HEK293 (cell line): ENCODE results near the gene RHBDF1.
A peak's percentile ranks its signal among the peaks of the same experiment; 100 is the strongest.

ENCODE experiments used
- CTCF ChIA-PET: fragments of 350-600 bp; formaldehyde crosslinking; extraction: SDS; loops from one replicate; lab custom pipeline; 2021; ENCODE audit warnings: antibody characterized with exemption; lab: Yijun Ruan, JAX
- POLR2A ChIA-PET: fragments of 300-600 bp; formaldehyde crosslinking; extraction: SDS; loops from one replicate; lab custom pipeline; 2020; ENCODE audit warnings: antibody characterized with exemption, inconsistent platforms; lab: Yijun Ruan, JAX
- H3K27ac ChIP-seq: fragments of 200-500 bp; sonication (Bioruptor generic); 2 replicates; pipeline ENCODE4 v1.5.1; 2014; ENCODE audit warnings: low read depth, low read length, control low read depth, inconsistent platforms; ENCODE audit errors: extremely low read depth
- H3K36me3 ChIP-seq, 2 experiments: fragments of 200-500 bp in 1 of 2; sonication (Bioruptor generic) in 1 of 2; 1 replicate in 1 of 2; 2 replicates in 1 of 2; pipeline ENCODE4 v1.5.1; 2014 to 2017; ENCODE audit warnings: inconsistent platforms in 2 of 2, low read length in 2 of 2; ENCODE audit not compliant: control insufficient read depth in 2 of 2, insufficient read depth in 1 of 2
- H3K4me1 ChIP-seq: fragments of 200-500 bp; sonication (Bioruptor generic); 2 replicates; pipeline ENCODE4 v1.5.1; 2014; ENCODE audit warnings: mild to moderate bottlenecking, low read length, inconsistent platforms; ENCODE audit not compliant: control insufficient read depth, insufficient read depth
- H3K4me3 ChIP-seq: 2 replicates; pipeline ENCODE4 v1.5.1; 2011; ENCODE audit warnings: low read depth, mild to moderate bottlenecking, control low read depth, low read length, moderate library complexity
- H3K9me3 ChIP-seq: fragments of 200-500 bp; sonication (Bioruptor generic); 2 replicates; pipeline ENCODE4 v1.5.1; 2014; ENCODE audit warnings: low read depth, low read length, inconsistent platforms; ENCODE audit not compliant: control insufficient read depth, insufficient read depth
- GLI2 ChIP-seq: fragments of 450-650 bp; formaldehyde crosslinking; IDR thresholded peaks from 2 replicates; pipeline ENCODE4; 2017; ENCODE audit warnings: missing biosample characterization, missing genetic modification characterization, low read depth, borderline replicate concordance
- HOXD13 ChIP-seq: sonication (generic); formaldehyde crosslinking; IDR thresholded peaks from 2 replicates; pipeline ENCODE4 v1.8.0; 2022; ENCODE audit warnings: missing genetic modification reagents, borderline replicate concordance
- SP3 ChIP-seq: fragments of 450-650 bp; formaldehyde crosslinking; IDR thresholded peaks from 2 replicates; pipeline ENCODE4 v1.5.1; 2016; ENCODE audit warnings: missing biosample characterization, missing genetic modification characterization
- ZFP41 ChIP-seq: fragments of 450-650 bp; formaldehyde crosslinking; IDR thresholded peaks from 2 replicates; pipeline ENCODE4 v1.5.1; 2016; ENCODE audit warnings: missing biosample characterization, missing genetic modification characterization, borderline replicate concordance
- ZIC2 ChIP-seq: fragments of 450-650 bp; formaldehyde crosslinking; IDR thresholded peaks from 2 replicates; pipeline ENCODE4 v1.5.1; 2016; ENCODE audit warnings: missing biosample characterization, missing genetic modification characterization
- ZNF121 ChIP-seq: fragments of 450-650 bp; formaldehyde crosslinking; IDR thresholded peaks from 2 replicates; pipeline ENCODE4 v1.5.1; 2016; ENCODE audit warnings: missing biosample characterization, missing genetic modification characterization
- ZNF223 ChIP-seq: fragments of 450-650 bp; formaldehyde crosslinking; IDR thresholded peaks from 2 replicates; pipeline ENCODE4 v1.5.1; 2016; ENCODE audit warnings: missing biosample characterization, missing genetic modification characterization
- ZNF302 ChIP-seq: fragments of 450-650 bp; formaldehyde crosslinking; IDR thresholded peaks from 2 replicates; pipeline ENCODE4 v1.5.1; 2016; ENCODE audit warnings: missing biosample characterization, missing genetic modification characterization, low read depth
- ZNF391 ChIP-seq: fragments of 450-650 bp; formaldehyde crosslinking; IDR thresholded peaks from 2 replicates; pipeline ENCODE4 v1.5.1; 2016; ENCODE audit warnings: low read depth, missing biosample characterization, missing genetic modification characterization, borderline replicate concordance
- ZNF521 ChIP-seq: fragments of 450-650 bp; formaldehyde crosslinking; IDR thresholded peaks from 2 replicates; pipeline ENCODE4 v1.5.1; 2017; ENCODE audit warnings: missing biosample characterization, mild to moderate bottlenecking, missing genetic modification characterization
- ZNF785 ChIP-seq: fragments of 450-650 bp; formaldehyde crosslinking; IDR thresholded peaks from 2 replicates; pipeline ENCODE4 v1.5.1; 2016; ENCODE audit warnings: missing biosample characterization, missing genetic modification characterization
- ZNF792 ChIP-seq: fragments of 450-650 bp; formaldehyde crosslinking; IDR thresholded peaks from 2 replicates; pipeline ENCODE4 v1.5.1; 2016; ENCODE audit warnings: missing biosample characterization, missing genetic modification characterization
- ZXDB ChIP-seq: fragments of 450-650 bp; formaldehyde crosslinking; IDR thresholded peaks from 2 replicates; pipeline ENCODE4 v1.5.1; 2016; ENCODE audit warnings: missing biosample characterization, missing genetic modification characterization
- TF ChIP-seq, protein P1 (sequence below): fragments of 450-650 bp; formaldehyde crosslinking; IDR thresholded peaks from 2 replicates; pipeline ENCODE4 v1.5.1; 2016; ENCODE audit warnings: missing biosample characterization, missing genetic modification characterization, borderline replicate concordance
- TF ChIP-seq, protein P2 (sequence below): fragments of 450-650 bp; formaldehyde crosslinking; IDR thresholded peaks from 2 replicates; pipeline ENCODE4 v1.5.1; 2017; ENCODE audit warnings: missing biosample characterization, missing genetic modification characterization

Gene RHBDF1

DNA sequence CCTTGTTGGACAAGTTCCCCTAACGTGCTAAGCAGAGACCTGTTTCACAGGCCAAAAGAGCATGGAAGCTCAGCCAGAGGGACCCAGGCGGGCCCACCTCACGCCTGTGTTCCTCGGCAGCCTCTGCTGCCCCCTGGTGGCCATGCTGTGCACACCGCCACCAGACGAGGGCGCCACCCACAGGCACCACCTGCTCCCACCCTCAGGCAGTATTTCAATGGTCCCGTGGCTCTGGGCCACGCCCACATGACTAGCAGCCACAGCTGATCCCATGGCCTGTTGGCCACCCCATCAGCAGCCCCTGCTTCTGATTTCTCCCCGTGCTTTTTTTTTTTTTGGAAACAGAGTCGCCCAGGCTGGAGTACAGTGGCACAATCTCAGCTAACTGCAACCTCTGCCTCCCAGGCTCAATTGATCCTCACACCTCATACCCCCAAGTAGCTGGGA is 24.5 kb upstream of the RHBDF1 start (continued):
- TF ChIP-seq ZXDB (peak; percentile 81), SP3 (tag by site-specific recombination) (peak; percentile 56), GLI2 (no peak)

DNA sequence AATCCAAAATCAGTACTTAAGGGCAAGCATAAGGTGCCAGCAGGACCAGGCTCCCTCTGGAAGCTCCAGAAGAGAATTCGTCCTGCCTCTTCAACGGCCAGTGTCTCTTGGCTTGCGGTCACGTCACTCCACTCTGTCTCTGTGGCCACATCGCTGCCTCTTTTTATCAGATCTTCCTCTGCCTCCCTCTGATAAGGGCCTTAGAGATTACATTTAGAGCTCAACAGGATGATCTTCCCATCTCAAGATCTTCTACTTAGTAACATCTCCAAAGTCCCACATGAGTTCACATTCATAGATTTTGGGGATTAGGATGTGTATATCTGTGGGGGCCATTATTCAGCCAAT is 22.5 kb upstream of the RHBDF1 start:
- H3K36me3 ChIP-seq = peaks cover 6 to 45% of the 10 kb centered on the region in 2 experiments; a peak in 2 of 3 replicates
- no peaks in the 10 kb centered on the region for H3K9me3 ChIP-seq
- ChIA-PET CTCF (interaction anchor here (0.7 to 6.8 kb wide), 12 partner anchors 9 to 87 kb away, joined by 3 to 245 read pairs (median 10); partner anchors contain the start of gene MPG), POLR2A (interaction anchor here (0.6 to 1.2 kb wide), 3 partner anchors 29 to 267 kb away, joined by 3 read pairs; no protein-coding TSS in a partner anchor)
- TF ChIP-seq ZNF792 (no peak), ZFP41 (tag by site-specific recombination) (no peak), ZNF121 (no peak), ZNF785 (tag by site-specific recombination) (no peak), ZNF302 (tag by site-specific recombination) (no peak)
- TF ChIP-seq, protein P1, sequence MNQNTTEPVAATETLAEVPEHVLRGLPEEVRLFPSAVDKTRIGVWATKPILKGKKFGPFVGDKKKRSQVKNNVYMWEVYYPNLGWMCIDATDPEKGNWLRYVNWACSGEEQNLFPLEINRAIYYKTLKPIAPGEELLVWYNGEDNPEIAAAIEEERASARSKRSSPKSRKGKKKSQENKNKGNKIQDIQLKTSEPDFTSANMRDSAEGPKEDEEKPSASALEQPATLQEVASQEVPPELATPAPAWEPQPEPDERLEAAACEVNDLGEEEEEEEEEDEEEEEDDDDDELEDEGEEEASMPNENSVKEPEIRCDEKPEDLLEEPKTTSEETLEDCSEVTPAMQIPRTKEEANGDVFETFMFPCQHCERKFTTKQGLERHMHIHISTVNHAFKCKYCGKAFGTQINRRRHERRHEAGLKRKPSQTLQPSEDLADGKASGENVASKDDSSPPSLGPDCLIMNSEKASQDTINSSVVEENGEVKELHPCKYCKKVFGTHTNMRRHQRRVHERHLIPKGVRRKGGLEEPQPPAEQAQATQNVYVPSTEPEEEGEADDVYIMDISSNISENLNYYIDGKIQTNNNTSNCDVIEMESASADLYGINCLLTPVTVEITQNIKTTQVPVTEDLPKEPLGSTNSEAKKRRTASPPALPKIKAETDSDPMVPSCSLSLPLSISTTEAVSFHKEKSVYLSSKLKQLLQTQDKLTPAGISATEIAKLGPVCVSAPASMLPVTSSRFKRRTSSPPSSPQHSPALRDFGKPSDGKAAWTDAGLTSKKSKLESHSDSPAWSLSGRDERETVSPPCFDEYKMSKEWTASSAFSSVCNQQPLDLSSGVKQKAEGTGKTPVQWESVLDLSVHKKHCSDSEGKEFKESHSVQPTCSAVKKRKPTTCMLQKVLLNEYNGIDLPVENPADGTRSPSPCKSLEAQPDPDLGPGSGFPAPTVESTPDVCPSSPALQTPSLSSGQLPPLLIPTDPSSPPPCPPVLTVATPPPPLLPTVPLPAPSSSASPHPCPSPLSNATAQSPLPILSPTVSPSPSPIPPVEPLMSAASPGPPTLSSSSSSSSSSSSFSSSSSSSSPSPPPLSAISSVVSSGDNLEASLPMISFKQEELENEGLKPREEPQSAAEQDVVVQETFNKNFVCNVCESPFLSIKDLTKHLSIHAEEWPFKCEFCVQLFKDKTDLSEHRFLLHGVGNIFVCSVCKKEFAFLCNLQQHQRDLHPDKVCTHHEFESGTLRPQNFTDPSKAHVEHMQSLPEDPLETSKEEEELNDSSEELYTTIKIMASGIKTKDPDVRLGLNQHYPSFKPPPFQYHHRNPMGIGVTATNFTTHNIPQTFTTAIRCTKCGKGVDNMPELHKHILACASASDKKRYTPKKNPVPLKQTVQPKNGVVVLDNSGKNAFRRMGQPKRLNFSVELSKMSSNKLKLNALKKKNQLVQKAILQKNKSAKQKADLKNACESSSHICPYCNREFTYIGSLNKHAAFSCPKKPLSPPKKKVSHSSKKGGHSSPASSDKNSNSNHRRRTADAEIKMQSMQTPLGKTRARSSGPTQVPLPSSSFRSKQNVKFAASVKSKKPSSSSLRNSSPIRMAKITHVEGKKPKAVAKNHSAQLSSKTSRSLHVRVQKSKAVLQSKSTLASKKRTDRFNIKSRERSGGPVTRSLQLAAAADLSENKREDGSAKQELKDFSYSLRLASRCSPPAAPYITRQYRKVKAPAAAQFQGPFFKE = no peak
- no peak overlapping the region for H3K27ac ChIP-seq
- H3K4me1 ChIP-seq = no peaks in the 10 kb centered on the region; the same call in 1 of the 2 replicates
- no peak overlapping the region for H3K4me3 ChIP-seq

DNA sequence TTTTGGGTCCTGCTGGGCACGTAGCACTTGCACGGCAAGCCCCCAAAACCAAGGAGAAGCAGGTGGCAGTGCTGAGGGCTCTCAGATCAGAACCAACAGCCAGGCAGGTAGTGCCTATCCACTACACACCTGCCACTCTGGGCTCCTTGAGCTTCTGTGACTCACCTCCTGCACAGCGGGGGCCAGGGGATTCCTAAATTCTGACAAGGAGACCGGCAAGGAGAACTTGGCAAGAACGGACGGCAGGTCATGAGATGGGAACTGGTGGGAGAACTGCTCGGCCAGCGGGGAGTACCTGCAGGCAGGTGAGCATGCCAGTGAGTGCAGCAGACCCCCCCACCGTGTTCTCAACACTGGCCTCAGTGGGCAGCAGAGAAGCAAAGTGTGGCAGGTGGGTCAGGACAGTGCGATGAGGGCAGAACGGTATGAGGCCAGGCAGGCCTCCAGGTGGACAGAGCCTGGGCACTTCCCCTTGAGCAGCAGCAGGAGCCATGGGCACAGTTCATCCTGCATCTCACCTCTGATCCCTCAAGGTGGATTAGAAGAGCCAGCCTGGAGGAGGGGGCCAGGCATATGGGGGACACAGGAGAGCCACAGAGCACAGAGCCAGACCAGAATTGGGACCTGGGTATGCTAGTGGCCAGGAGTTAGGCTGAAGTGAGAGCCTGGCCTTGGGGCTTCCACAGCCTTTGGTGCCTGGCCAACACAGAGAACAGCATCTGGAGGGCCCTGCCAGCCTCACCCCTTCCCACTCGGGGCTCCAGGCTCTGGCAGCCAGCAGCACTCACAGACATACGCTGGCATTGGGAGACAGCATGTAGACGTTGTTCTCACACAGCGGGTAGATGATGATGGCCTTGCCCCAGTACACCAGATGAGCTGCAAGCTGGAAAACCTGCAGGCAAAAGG is 20.3 kb upstream of the RHBDF1 start:
- H3K9me3 ChIP-seq = no peaks in the 10 kb centered on the region
- no peak overlapping the region for H3K27ac ChIP-seq
- peaks cover 6 to 58% of the 10 kb centered on the region in 2 experiments; a peak in 2 of 3 replicates for H3K36me3 ChIP-seq
- CTCF ChIA-PET = interaction anchor here (0.6 to 6.8 kb wide), 6 partner anchors 23 to 321 kb away, joined by 3 to 245 read pairs (median 8); no protein-coding TSS in a partner anchor
- TF ChIP-seq ZIC2 (tag by site-specific recombination) (peak; percentile 24; the same call in 1 of the 2 replicates), ZNF223 (tag by site-specific recombination) (no peak), ZNF391 (no peak), ZNF521 (no peak), HOXD13 (CRISPR knock-in tag) (no peak)
- TF ChIP-seq, protein P2, sequence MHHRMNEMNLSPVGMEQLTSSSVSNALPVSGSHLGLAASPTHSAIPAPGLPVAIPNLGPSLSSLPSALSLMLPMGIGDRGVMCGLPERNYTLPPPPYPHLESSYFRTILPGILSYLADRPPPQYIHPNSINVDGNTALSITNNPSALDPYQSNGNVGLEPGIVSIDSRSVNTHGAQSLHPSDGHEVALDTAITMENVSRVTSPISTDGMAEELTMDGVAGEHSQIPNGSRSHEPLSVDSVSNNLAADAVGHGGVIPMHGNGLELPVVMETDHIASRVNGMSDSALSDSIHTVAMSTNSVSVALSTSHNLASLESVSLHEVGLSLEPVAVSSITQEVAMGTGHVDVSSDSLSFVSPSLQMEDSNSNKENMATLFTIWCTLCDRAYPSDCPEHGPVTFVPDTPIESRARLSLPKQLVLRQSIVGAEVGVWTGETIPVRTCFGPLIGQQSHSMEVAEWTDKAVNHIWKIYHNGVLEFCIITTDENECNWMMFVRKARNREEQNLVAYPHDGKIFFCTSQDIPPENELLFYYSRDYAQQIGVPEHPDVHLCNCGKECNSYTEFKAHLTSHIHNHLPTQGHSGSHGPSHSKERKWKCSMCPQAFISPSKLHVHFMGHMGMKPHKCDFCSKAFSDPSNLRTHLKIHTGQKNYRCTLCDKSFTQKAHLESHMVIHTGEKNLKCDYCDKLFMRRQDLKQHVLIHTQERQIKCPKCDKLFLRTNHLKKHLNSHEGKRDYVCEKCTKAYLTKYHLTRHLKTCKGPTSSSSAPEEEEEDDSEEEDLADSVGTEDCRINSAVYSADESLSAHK (tag by site-specific recombination) = no peak
- TF ChIP-seq, all 188 proteins: peak for 1
- H3K4me3 ChIP-seq = no peak overlapping the region
- POLR2A ChIA-PET = interaction anchor here (1.3 kb wide), 1 partner anchor 39 kb away, joined by 3 read pairs; the partner anchor contains the start of genes POLR3K and SNRNP25
- no peaks in the 10 kb centered on the region; the same call in 1 of the 2 replicates for H3K4me1 ChIP-seq
